Stimulated activated CD4-positive, alpha-beta T cell treated with anti-CD3 and anti-CD28 coated beads, TNF-alpha, amount 100 ng/mL, for 24 hours (primary cell): ENCODE measurements around the gene APEX1.
"Not testable (repeated sequence)": the region's sequence is repeated elsewhere in the genome, so short reads cannot be mapped to it uniquely, and the experiment has no call there.

Experiments
- DNase-seq, 3 experiments: peaks; one replicate each; pipeline ENCODE4 v3.0.0-alpha.2; 2020; ENCODE audit warnings: low read depth in 3 of 3

APEX1 gene

GRCh38 chr14:20435582-20436362 is 19.3 kb upstream of the APEX1 start, which contains the start of gene KLHL33:
Gene KLHL33, minus strand, starts transcription at chr14:20436166. Its CDS starts 355 bp downstream, at chr14:20435811.
- DNase-seq = no peak

DNA sequence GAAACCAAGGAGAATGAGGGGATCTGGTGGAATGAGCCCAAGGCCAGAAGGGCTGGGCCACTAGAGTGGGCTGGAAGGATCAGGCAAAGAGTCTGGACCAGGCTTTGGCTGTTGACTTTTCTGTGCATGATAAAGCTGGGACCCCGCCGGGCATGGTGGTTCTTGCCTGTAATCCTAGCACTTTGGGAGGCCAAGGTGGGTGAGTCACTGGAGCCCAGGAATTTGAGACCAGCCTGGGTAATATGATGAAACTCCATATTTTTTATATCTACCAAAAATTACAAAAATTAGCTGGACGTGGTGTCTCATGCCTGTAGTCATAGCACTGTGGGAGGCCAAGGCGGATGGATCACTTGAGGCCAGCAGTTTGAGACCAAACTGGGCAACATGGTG is 18.7 kb upstream of the APEX1 start:
- DNase-seq = no peak

DNA sequence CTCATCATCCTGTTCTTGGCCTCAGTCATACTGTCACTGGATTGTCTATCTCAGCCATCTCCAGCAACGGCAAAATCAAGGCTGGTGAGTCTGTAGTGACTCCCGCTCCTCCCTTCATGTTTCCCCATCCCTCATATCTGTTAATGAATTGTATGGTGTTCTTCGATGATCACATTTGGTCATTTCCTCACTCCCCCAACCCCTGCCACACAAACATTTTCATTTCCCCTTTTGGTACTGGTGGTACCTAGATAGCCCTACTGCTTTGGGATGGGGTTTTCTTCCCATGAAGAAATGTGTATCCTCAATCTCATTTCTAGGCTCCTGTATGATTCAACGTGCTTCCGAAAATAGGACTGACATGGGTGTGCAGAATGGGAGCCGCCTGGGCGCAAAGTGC is 16.4 kb upstream of the APEX1 start:
- DNase-seq = no peak

DNA sequence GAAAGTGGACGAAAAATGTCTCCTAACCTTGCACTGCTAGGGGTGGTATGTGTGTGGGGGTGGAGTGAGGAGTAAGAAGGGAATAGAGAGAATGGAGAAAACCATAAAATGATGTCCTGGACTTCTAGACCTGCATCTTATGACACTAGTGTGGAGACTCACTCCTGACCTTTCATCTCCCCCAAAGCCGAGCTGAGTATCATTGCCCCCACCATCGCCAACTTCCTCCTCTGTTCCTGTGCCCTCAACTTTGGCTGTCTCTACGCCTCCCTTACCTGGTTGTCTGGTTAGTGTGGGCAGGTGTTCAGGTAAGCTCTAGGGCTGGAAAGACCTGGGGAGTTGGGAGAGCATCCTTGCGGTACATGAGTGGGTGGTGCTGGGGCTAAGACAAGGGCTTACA is 14.6 kb upstream of the APEX1 start:
- DNase-seq = no peak

DNA sequence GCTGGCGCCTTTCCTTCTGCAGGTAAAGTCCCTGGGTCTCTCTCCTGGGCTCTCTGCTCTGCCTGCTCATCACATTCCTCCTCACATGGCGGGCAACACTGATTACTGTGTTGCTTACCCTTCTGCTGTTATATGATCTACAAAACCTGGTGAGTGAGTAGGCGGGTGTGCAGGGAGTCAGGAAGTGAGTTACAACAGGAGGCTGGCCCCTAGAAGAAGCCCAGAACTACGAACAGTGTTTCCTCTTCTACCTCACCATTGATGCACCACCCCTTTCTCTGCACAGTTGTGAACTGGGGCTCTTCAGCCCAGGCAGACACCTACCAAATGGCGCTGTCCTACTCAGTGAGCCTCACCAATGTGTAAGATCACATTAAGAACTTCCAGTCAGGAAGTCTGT is 14.1 kb upstream of the APEX1 start:
- DNase-seq = no peak

DNA sequence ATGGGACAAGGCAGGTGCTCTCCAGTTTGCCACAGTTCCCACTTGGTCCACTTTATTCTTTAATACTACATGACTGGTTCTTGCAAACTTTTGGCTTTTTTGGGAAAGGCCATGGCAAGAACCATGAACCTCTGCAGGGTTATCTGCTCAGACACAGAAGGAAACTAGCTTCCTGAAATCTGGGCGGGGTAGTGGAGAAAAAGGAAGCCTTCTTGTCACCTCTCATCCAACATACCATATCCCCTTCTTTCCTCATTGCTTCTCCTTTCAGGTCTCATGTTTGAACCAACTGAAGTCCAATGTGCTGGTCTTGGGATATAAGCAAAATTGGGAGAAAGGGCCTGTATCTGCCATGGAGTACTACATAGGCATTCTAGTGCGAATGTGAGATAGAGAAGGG is 13.6 kb upstream of the APEX1 start:
- DNase-seq = no peak

DNA sequence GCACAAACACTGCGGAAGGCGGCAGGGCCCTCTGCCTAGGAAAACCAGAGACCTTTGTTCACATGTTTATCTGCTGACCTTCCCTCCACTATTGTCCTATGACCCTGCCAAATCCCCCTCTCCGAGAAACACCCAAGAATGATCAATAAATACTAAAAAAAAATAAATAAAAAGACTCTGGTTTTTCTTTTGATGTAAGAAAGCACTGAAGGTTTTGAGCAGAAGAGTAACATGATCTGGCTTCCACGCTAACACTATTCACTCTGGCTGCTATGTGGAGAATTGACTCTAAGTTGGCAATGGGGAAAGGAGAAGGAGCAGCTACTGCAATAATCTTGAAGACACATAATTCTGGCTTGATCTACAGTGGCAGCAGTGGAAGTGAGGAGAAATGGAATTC is 11.4 kb upstream of the APEX1 start:
- DNase-seq = not testable (repeated sequence)

DNA sequence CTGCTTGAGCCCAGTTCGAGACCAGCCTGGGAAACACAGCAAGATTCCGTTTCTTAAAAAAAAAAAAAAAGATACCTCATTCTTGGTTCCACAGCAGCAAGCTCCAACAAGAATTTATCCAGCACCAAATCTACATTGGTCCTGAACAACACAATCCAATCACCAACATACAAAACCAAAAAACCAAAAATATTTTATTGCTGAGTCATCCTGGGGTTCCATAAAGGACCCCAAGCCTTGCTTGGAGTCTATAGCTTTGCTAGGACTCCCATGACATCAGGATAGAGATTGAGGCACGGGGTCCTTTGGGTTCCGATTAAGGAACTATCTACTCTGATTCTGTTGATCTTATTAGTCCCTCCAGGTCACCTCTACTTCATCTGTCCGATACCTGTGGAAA is 8.1 kb upstream of the APEX1 start:
- no peak for DNase-seq

- DNase-seq = not testable (repeated sequence)
Measured at GRCh38 chr14:20452831-20453230, 2.2 kb upstream of the APEX1 start.

GRCh38 chr14:20455355-20456300 is 602 bp downstream of the APEX1 start:
- no peak for DNase-seq

GRCh38 chr14:20456971-20457370 is 1.9 kb downstream of the APEX1 start:
- DNase-seq = no peak

DNA sequence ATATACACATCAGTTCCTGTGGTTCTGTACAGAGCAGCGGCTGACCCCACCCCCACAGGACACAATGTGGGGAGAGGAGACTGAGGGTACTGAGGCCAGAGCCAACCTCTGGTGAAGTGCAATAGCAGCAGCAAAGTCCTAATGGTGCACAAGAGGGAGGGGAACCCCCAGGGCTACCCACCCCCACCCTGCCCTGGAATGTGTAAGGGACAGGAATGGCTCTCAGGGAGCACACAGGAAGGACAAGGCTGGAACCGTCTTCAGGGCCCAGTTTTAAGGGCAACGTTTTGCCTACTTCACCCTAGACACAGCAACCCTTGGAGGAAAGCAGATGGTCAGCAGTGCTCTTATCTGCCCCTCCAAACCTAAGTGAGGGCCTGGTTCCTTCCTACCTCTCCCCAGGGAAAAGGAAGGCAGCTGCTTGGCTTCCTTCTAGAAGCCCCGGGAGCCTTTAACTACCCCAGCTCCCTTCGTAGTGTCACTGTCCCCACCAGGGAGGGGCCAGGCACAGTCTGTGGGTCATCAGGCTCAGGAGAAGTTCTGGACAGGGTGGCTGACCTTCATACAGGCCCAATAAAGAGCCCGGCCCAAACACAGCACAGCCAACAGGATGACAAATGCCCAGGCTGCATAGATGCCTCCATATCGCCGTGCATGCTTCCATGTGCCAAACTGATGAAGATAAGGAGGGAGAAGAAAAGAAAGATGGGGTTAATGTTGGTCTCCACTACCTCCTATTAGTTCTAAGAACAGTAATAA is 3.2 kb downstream of the APEX1 start:
- no peak for DNase-seq

DNA sequence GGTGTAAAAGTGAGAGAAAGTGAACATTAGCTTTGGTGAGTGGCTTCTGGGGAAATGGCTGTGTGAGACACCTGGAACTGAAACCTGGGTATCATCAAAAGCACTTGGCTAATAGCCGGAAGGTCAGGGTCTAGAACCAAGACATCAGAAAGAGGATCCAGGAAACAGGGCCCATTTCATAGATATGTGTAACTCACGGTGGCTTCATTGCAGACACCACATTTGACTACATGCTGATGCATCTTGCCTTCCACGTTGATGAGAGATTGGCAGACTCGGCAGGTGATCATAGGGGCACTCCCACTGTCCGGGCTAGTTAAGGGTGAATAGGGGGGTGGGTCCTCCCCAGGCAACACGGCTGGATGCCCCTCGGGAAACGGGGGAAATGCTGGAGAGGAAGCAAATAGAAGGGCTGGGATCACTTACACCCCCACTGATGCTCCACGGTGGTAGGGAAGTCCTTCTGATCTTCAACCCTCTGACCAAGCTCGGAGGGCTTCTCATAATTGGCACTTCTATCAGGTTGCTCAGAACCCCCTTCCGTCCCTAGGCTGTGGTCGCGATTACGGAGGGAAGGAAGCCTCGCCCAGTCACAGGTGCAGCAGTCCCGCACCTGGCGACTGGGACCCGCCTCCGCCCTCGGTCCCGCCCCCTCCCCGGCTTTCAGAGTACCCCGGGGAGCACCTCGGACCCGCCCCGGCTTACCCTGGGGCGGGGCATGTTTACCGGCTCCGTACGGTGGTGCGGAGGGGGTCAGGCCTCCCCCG is 5.6 kb downstream of the APEX1 start:
- DNase-seq = peak in 1 of 3 experiments; percentile 38

GRCh38 chr14:20461225-20462141 is 6.5 kb downstream of the APEX1 start, which contains the start of gene PIP4P1:
Gene PIP4P1, minus strand, starts transcription at chr14:20461434. Its CDS starts 109 bp downstream, at chr14:20461325.
- DNase-seq = peak; percentile 96 to 98 (median 97)

DNA sequence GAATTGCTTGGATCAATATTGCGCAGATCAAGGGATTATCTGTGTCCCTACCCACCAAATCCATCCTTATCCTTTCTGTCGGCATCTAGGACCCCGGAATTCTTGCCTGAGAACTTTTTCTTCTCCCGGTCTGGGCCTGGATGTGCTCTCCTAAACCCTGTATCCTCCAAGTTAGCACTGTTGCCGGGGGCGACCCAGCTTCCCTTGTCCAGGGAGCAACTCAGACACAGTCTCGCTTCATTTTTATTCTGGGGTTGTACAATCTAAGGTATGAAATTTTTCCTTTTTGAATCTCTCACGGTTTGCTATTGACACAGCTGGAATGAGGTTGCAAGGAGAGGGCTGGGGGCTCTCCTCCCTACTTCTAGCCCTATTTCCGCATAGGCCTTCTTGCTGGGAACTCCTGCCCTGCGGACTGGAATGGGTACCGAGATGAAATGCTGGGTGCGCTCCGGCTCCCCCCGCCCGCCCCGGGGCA is 13.8 kb downstream of the APEX1 start:
- DNase-seq = no peak

GRCh38 chr14:20469242-20469889 is 14.3 kb downstream of the APEX1 start, which contains the start of gene PNP:
Gene PNP, plus strand, starts transcription at chr14:20469406. Its CDS starts 119 bp downstream, at chr14:20469525.
- DNase-seq = peak; percentile 74 to 89 (median 86)

- peak; percentile 36 to 53 (median 52) for DNase-seq
Measured at GRCh38 chr14:20469890-20470602, 15.0 kb downstream of the APEX1 start.

GRCh38 chr14:20470603-20470901 is 15.5 kb downstream of the APEX1 start:
- DNase-seq = no peak
